ENCODE results near the gene PRKACB.

Gene PRKACB

DNA sequence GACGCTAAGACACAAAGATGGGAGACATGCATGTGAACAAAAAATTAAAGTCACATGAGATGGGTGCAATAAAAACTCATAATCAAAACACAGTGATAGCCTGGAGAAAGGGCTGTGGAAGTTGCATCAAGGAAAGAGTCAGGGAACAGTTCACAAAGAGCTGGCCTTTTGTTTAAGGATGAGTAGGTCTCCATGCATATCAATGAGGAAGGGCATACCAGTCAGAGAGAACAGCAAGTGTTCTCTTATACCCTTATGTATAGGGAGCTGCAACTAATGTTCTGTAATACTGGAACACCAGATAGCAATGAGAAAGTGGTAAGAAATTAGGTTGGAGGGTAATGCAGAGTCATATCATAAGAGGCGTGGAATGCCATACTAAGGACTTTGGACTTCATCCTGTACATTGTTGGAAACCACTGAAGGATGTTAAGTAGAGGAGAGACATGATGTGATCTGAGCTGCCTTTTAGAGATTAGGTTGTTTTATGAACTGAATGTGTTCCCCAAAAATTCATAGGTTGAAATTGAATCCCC lies 110.7 kb downstream of the PRKACB start:
- TF ChIP-seq FOXM1 (IDR thresholded peaks at IDR 0.05; ENCODE audit: borderline replicate concordance, low read depth): no peak
- TF ChIP-seq, protein P1, sequence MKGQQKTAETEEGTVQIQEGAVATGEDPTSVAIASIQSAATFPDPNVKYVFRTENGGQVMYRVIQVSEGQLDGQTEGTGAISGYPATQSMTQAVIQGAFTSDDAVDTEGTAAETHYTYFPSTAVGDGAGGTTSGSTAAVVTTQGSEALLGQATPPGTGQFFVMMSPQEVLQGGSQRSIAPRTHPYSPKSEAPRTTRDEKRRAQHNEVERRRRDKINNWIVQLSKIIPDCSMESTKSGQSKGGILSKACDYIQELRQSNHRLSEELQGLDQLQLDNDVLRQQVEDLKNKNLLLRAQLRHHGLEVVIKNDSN (IDR thresholded peaks at IDR 0.05): no peak
- no peak for TF ChIP-seq EP300 (IDR thresholded peaks at IDR 0.05; ENCODE audit: borderline replicate concordance)
- no peak for TF ChIP-seq TAF1 (IDR thresholded peaks at IDR 0.05; ENCODE audit: low read depth)
- TF ChIP-seq TEAD4 (IDR thresholded peaks at IDR 0.05): no peak
- TF ChIP-seq RAD21 (IDR thresholded peaks at IDR 0.05; ENCODE audit: low read depth): no peak
- no peak for TF ChIP-seq EGR1 (IDR thresholded peaks at IDR 0.05)
- no peak for TF ChIP-seq ZBTB7A (IDR thresholded peaks at IDR 0.05; ENCODE audit: low read depth)
- no peak for TF ChIP-seq YY1 (IDR thresholded peaks at IDR 0.05; ENCODE audit: low read depth)
- TF ChIP-seq CEBPB (IDR thresholded peaks at IDR 0.05): no peak
- TF ChIP-seq, protein P2, sequence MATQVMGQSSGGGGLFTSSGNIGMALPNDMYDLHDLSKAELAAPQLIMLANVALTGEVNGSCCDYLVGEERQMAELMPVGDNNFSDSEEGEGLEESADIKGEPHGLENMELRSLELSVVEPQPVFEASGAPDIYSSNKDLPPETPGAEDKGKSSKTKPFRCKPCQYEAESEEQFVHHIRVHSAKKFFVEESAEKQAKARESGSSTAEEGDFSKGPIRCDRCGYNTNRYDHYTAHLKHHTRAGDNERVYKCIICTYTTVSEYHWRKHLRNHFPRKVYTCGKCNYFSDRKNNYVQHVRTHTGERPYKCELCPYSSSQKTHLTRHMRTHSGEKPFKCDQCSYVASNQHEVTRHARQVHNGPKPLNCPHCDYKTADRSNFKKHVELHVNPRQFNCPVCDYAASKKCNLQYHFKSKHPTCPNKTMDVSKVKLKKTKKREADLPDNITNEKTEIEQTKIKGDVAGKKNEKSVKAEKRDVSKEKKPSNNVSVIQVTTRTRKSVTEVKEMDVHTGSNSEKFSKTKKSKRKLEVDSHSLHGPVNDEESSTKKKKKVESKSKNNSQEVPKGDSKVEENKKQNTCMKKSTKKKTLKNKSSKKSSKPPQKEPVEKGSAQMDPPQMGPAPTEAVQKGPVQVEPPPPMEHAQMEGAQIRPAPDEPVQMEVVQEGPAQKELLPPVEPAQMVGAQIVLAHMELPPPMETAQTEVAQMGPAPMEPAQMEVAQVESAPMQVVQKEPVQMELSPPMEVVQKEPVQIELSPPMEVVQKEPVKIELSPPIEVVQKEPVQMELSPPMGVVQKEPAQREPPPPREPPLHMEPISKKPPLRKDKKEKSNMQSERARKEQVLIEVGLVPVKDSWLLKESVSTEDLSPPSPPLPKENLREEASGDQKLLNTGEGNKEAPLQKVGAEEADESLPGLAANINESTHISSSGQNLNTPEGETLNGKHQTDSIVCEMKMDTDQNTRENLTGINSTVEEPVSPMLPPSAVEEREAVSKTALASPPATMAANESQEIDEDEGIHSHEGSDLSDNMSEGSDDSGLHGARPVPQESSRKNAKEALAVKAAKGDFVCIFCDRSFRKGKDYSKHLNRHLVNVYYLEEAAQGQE (IDR thresholded peaks at IDR 0.05; ENCODE audit: low read depth): no peak
- TF ChIP-seq, protein P3, sequence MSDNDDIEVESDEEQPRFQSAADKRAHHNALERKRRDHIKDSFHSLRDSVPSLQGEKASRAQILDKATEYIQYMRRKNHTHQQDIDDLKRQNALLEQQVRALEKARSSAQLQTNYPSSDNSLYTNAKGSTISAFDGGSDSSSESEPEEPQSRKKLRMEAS (IDR thresholded peaks at IDR 0.05): no peak

DNA sequence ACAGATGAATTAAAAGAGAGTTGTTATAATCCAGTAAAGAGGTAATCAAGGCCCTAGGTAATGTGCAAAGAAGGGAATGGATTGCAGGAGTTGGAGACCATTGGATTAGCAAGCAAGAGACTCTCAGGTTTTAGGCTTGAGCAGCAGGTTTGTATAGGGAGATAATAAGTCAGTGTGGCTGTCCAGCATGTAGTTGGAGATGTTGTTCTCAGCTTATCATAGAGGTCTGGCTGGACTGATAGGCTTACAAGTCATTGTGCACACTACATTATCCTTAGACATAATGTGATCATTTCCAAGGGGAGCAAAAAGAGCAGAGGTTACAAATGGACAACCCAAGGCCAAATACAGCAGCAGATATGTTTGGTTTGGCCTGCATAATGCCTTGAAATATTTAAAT lies 111.5 kb downstream of the PRKACB start:
- no peak for TF ChIP-seq EGR1 (IDR thresholded peaks at IDR 0.05)
- no peak for TF ChIP-seq NFIC (IDR thresholded peaks at IDR 0.05)
- TF ChIP-seq ZBTB7A (IDR thresholded peaks at IDR 0.05; ENCODE audit: low read depth): no peak
- no peak for TF ChIP-seq FOXM1 (IDR thresholded peaks at IDR 0.05; ENCODE audit: borderline replicate concordance, low read depth)
- TF ChIP-seq, protein P2 (IDR thresholded peaks at IDR 0.05; ENCODE audit: low read depth): no peak
- TF ChIP-seq EP300 (IDR thresholded peaks at IDR 0.05; ENCODE audit: borderline replicate concordance): no peak
- TF ChIP-seq CEBPB (IDR thresholded peaks at IDR 0.05): no peak
- TF ChIP-seq, protein P3 (IDR thresholded peaks at IDR 0.05): no peak
- TF ChIP-seq TEAD4 (IDR thresholded peaks at IDR 0.05): no peak
- TF ChIP-seq TAF1 (IDR thresholded peaks at IDR 0.05; ENCODE audit: low read depth): no peak
- TF ChIP-seq RAD21 (IDR thresholded peaks at IDR 0.05; ENCODE audit: low read depth): no peak
- TF ChIP-seq YY1 (IDR thresholded peaks at IDR 0.05; ENCODE audit: low read depth): no peak
- TF ChIP-seq, protein P1 (IDR thresholded peaks at IDR 0.05): no peak
- TF ChIP-seq TCF12 (IDR thresholded peaks at IDR 0.05; ENCODE audit: low read depth): no peak
- TF ChIP-seq CREB1 (IDR thresholded peaks at IDR 0.05; ENCODE audit: low read depth): no peak

DNA sequence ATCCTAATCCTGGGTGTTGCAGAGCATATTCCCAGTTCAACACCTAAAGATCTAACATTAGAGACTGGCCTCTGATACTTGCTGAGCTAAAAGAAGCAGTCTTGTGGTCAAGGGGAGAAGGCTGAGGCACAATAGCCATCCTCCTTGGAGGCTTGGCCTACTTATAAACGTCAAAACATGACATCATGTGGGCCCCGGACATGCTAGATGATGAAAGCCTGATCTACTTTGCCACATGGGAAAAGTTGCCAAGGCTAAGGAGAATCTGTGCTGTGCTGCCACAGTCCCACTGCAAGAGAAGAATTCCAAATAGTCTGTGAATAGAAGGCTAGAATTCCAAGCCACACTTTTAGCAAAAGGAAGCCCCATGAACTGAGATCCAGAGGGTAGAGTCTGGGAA lies 113.5 kb downstream of the PRKACB start:
- TF ChIP-seq, protein P3 (IDR thresholded peaks at IDR 0.05): no peak
- TF ChIP-seq ZBTB7A (IDR thresholded peaks at IDR 0.05; ENCODE audit: low read depth) (no peak), TCF12 (IDR thresholded peaks at IDR 0.05; ENCODE audit: low read depth) (no peak), TEAD4 (IDR thresholded peaks at IDR 0.05) (no peak), EP300 (IDR thresholded peaks at IDR 0.05; ENCODE audit: borderline replicate concordance) (no peak), NFIC (IDR thresholded peaks at IDR 0.05) (no peak), FOXM1 (IDR thresholded peaks at IDR 0.05; ENCODE audit: borderline replicate concordance, low read depth) (no peak), EGR1 (IDR thresholded peaks at IDR 0.05) (no peak)
- TF ChIP-seq, protein P1 (IDR thresholded peaks at IDR 0.05): no peak
- TF ChIP-seq, protein P2 (IDR thresholded peaks at IDR 0.05; ENCODE audit: low read depth): no peak

DNA sequence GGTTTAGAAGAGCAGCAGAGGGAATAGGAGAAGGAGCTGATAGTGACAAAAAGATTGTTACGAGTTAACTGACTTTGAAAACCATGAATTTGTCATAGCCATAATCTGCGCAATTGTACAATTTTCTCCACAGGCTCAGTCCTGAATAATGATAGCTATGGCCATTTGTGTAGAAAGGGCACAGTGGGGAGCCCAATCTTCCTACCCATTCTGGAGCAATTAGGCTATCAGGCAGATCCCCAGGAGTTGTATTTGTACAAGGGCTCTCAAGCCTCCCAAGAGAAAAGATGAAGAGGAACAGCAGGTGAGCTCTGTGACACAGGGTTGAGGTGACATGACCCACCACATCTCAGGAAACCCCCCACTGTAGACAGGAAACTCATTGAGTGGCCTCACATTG lies 115.3 kb downstream of the PRKACB start:
- TF ChIP-seq RAD21 (IDR thresholded peaks at IDR 0.05; ENCODE audit: low read depth): no peak

All from Ishikawa (cell line).